Testis (tissue), 2 donors: ENCODE measurements around the gene EXD3.

Experiments used
- CTCF ChIP-seq, 3 experiments: fragments of 450-650 bp in 2 of 3; fragments of 200-600 bp in 1 of 3; sonication (generic) in 1 of 3; IDR thresholded peaks; one replicate each; pipeline ENCODE4 v1.5.1; 2016 to 2019; ENCODE audit warnings: antibody characterized with exemption in 3 of 3, mild to moderate bottlenecking in 2 of 3, moderate library complexity in 1 of 3
- POLR2A ChIP-seq: fragments of 450-650 bp; IDR thresholded peaks from one replicate; pipeline ENCODE4 v1.6.1; 2017; ENCODE audit warnings: antibody characterized with exemption, mild to moderate bottlenecking, moderate library complexity

GRCh38 chr9:137421838-137422603 is 941 bp downstream of the EXD3 start:
- TF ChIP-seq CTCF (IDR thresholded peaks at IDR 0.05) = no peak
- TF ChIP-seq POLR2A = no peak
